HCT116 (cell line): ENCODE results near the gene ZNF618.

Experiments
- EZH2 ChIP-seq: fragments of 200-600 bp; sonication (generic); IDR thresholded peaks from 2 replicates; pipeline ENCODE4 v1.6.1; 2017; ENCODE audit warnings: antibody characterized with exemption, mixed run types
- FOSL1 ChIP-seq: IDR thresholded peaks from 2 replicates; pipeline ENCODE4 v1.6.1; 2012; ENCODE audit warnings: low read depth
- JUND ChIP-seq: IDR thresholded peaks from 2 replicates; pipeline ENCODE4 v1.6.1; 2012
- TF ChIP-seq, protein P1 (sequence below), 3 experiments: fragments of 200-600 bp in 1 of 3; sonication (generic) in 1 of 3; IDR thresholded peaks in 2 of 3; conservative IDR thresholded peaks in 1 of 3; 2 replicates each; pipeline ENCODE4 v1.5.1; 2012 to 2017; ENCODE audit warnings: low read depth in 2 of 3, low read length in 2 of 3, antibody characterized with exemption in 1 of 3, borderline replicate concordance in 1 of 3, control low read depth in 1 of 3, mild to moderate bottlenecking in 1 of 3, mixed read lengths in 1 of 3, mixed run types in 1 of 3, moderate library complexity in 1 of 3; ENCODE audit not compliant: insufficient read depth in 1 of 3
- TF ChIP-seq, protein P2 (sequence below): IDR thresholded peaks from 2 replicates; pipeline ENCODE4 v1.6.1; 2011; ENCODE audit warnings: mild to moderate bottlenecking, low read length, moderate library complexity; ENCODE audit not compliant: insufficient replicate concordance; ENCODE audit errors: extremely low read depth
- TF ChIP-seq, protein P3 (sequence below): IDR thresholded peaks from 2 replicates; pipeline ENCODE4 v1.6.1; 2012; ENCODE audit warnings: low read depth
- TF ChIP-seq, protein P4 (sequence below): IDR thresholded peaks from 2 replicates; pipeline ENCODE4 v1.6.1; 2012

DNA sequence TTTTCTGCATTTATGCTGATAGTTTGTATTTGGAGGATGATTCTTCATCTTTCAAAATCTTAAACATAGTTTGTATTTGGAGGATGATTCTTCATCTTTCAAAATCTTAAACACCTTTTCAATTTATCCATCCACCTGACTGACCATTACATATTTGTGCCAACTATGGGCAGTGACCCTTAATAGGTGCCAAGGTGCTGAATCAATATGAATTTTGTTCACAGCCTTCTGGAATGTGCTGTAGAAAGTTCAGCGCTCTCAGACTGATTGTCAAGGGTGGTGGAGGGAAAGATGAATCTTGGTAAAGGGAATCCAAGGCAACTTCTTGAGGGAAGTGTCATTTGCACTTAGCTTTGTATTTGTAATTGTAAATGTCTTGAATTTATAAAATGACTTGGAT, 18.1 kb downstream of the ZNF618 start:
- TF ChIP-seq, protein P1, sequence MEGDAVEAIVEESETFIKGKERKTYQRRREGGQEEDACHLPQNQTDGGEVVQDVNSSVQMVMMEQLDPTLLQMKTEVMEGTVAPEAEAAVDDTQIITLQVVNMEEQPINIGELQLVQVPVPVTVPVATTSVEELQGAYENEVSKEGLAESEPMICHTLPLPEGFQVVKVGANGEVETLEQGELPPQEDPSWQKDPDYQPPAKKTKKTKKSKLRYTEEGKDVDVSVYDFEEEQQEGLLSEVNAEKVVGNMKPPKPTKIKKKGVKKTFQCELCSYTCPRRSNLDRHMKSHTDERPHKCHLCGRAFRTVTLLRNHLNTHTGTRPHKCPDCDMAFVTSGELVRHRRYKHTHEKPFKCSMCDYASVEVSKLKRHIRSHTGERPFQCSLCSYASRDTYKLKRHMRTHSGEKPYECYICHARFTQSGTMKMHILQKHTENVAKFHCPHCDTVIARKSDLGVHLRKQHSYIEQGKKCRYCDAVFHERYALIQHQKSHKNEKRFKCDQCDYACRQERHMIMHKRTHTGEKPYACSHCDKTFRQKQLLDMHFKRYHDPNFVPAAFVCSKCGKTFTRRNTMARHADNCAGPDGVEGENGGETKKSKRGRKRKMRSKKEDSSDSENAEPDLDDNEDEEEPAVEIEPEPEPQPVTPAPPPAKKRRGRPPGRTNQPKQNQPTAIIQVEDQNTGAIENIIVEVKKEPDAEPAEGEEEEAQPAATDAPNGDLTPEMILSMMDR (IDR thresholded peaks at IDR 0.05 in 2 of 3, conservative IDR thresholded peaks at IDR 0.05 in 1 of 3; ENCODE audit: borderline replicate concordance in 1 of 3, insufficient read depth in 1 of 3, low read depth in 2 of 3, low read length in 2 of 3), result no peak
- TF ChIP-seq, protein P2, sequence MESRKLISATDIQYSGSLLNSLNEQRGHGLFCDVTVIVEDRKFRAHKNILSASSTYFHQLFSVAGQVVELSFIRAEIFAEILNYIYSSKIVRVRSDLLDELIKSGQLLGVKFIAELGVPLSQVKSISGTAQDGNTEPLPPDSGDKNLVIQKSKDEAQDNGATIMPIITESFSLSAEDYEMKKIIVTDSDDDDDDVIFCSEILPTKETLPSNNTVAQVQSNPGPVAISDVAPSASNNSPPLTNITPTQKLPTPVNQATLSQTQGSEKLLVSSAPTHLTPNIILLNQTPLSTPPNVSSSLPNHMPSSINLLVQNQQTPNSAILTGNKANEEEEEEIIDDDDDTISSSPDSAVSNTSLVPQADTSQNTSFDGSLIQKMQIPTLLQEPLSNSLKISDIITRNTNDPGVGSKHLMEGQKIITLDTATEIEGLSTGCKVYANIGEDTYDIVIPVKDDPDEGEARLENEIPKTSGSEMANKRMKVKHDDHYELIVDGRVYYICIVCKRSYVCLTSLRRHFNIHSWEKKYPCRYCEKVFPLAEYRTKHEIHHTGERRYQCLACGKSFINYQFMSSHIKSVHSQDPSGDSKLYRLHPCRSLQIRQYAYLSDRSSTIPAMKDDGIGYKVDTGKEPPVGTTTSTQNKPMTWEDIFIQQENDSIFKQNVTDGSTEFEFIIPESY, result no peak
- TF ChIP-seq EZH2 (no peak), JUND (no peak), FOSL1 (no peak)
- TF ChIP-seq, protein P3, sequence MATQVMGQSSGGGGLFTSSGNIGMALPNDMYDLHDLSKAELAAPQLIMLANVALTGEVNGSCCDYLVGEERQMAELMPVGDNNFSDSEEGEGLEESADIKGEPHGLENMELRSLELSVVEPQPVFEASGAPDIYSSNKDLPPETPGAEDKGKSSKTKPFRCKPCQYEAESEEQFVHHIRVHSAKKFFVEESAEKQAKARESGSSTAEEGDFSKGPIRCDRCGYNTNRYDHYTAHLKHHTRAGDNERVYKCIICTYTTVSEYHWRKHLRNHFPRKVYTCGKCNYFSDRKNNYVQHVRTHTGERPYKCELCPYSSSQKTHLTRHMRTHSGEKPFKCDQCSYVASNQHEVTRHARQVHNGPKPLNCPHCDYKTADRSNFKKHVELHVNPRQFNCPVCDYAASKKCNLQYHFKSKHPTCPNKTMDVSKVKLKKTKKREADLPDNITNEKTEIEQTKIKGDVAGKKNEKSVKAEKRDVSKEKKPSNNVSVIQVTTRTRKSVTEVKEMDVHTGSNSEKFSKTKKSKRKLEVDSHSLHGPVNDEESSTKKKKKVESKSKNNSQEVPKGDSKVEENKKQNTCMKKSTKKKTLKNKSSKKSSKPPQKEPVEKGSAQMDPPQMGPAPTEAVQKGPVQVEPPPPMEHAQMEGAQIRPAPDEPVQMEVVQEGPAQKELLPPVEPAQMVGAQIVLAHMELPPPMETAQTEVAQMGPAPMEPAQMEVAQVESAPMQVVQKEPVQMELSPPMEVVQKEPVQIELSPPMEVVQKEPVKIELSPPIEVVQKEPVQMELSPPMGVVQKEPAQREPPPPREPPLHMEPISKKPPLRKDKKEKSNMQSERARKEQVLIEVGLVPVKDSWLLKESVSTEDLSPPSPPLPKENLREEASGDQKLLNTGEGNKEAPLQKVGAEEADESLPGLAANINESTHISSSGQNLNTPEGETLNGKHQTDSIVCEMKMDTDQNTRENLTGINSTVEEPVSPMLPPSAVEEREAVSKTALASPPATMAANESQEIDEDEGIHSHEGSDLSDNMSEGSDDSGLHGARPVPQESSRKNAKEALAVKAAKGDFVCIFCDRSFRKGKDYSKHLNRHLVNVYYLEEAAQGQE, result no peak
- TF ChIP-seq, protein P4, sequence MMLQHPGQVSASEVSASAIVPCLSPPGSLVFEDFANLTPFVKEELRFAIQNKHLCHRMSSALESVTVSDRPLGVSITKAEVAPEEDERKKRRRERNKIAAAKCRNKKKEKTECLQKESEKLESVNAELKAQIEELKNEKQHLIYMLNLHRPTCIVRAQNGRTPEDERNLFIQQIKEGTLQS, result no peak
